Measurements from ENCODE around the gene EHD3. TPM values are rescaled to one million over a fixed set of nuclear protein-coding genes. Genes with fewer than 3 reads are reported as not detected.

EHD3 gene
- total and polyA plus RNA-seq, 2 of the 4 experiments (the other 2 are of a cell fraction), result 29.1 to 39.8 TPM

- no peak overlapping the region for H2AK9ac ChIP-seq (replicated peaks; ENCODE audit: low read depth, low read length, poor library complexity)
- intact Hi-C loops (cut with micrococcal nuclease), result no loop called here
Measured at GRCh38 chr2:31286230-31286629, 52.3 kb downstream of the EHD3 start.

More at GRCh38 chr2:31286230-31286629, 52.3 kb downstream of the EHD3 start:
- Histone ChIP-seq H3K9me3 (ENCODE audit: control insufficient read depth, insufficient read depth, low read length) (no peaks in the 10 kb centered on the region), H4K91ac (ENCODE audit: insufficient read depth, low read depth, low read length) (no peak overlapping the region; the same call in 1 of the 2 replicates), H2BK5ac (ENCODE audit: low read depth, low read length, poor library complexity, severe bottlenecking) (no peak overlapping the region), H3K27me3 (ENCODE audit: control insufficient read depth, insufficient read depth, low read length) (no peaks in the 10 kb centered on the region), H2BK20ac (ENCODE audit: low read depth, low read length) (peak overlapping the region; percentile 42; the same call in 1 of the 2 replicates), H3K27ac (ENCODE audit: insufficient read depth, low read length) (no peak overlapping the region), H3K36me3 (ENCODE audit: control insufficient read depth, insufficient read depth, low read length) (no peaks in the 10 kb centered on the region), H4K20me1 (ENCODE audit: insufficient read depth, low read length) (no peaks in the 10 kb centered on the region), H4K8ac (ENCODE audit: low read depth in 2 of 2, low read length in 2 of 2) (peak overlapping the region in 1 of 2 experiments; percentile 36; a peak in 1 of 4 replicates), H3K9me1 (ENCODE audit: insufficient read depth, low read length) (peaks cover 11% of the 10 kb centered on the region; the same call in 1 of the 2 replicates), H4K5ac (ENCODE audit: low read depth, low read length) (no peak overlapping the region), H3K4ac (ENCODE audit: low read depth, low read length) (no peak overlapping the region; the same call in 1 of the 2 replicates), H3K4me3 (ENCODE audit: insufficient read depth, low read depth, low read length) (no peak overlapping the region), H3K9ac (ENCODE audit: low read depth, low read length) (no peak overlapping the region), H3K4me2 (ENCODE audit: low read depth, low read length) (no peak overlapping the region), H3K4me1 (ENCODE audit: control insufficient read depth, insufficient read depth, low read length) (peaks cover 10% of the 10 kb centered on the region), H3K79me1 (ENCODE audit: low read depth in 1 of 2, low read length in 2 of 2) (no peaks in the 10 kb centered on the region), H3K23ac (ENCODE audit: low read depth, low read length) (no peak overlapping the region), H3K18ac (ENCODE audit: low read depth, low read length) (no peak overlapping the region), H2BK120ac (ENCODE audit: low read depth, low read length) (peak overlapping the region; percentile 77; the same call in 1 of the 2 replicates), H2AFZ (replicated peaks; ENCODE audit: low read length, poor library complexity) (no peak overlapping the region), H2BK15ac (ENCODE audit: low read depth, low read length) (no peak overlapping the region; the same call in 2 of the 3 replicates), H2AK5ac (ENCODE audit: low read depth, low read length) (no peak overlapping the region), H3K14ac (replicated peaks; ENCODE audit: low read depth, low read length) (peak overlapping the region; percentile 72; the same call in 1 of the 2 replicates), H3K56ac (ENCODE audit: extremely low read depth, insufficient read depth, low read length) (no peak overlapping the region)
- no TSS peak for BruUV-seq (replicated peaks)
- CTCF ChIA-PET, result interaction anchor here (0.7 kb wide), 2 partner anchors 12 to 196 kb away, joined by 3 read pairs; no protein-coding TSS in a partner anchor
- POLR2A ChIA-PET (ENCODE audit: unreplicated experiment), result interaction anchor here (0.6 kb wide), 1 partner anchor 16 kb away, joined by 5 read pairs; no protein-coding TSS in a partner anchor
- TF ChIP-seq USF2 (IDR thresholded peaks at IDR 0.05; ENCODE audit: low read depth, low read length) (no peak), BHLHE40 (IDR thresholded peaks at IDR 0.05; ENCODE audit: low read depth, low read length) (no peak), RAD21 (IDR thresholded peaks at IDR 0.05; ENCODE audit: low read length) (no peak), SMC3 (IDR thresholded peaks at IDR 0.05; ENCODE audit: low read depth, low read length) (no peak), ELK1 (IDR thresholded peaks at IDR 0.05; ENCODE audit: borderline replicate concordance, low read depth, low read length) (no peak), MAZ (IDR thresholded peaks at IDR 0.05; ENCODE audit: borderline replicate concordance, low read depth, low read length) (no peak), MAFK (IDR thresholded peaks at IDR 0.05; ENCODE audit: low read depth, low read length) (no peak), NFE2L2 (IDR thresholded peaks at IDR 0.05; ENCODE audit: low read depth, low read length) (no peak), RCOR1 (IDR thresholded peaks at IDR 0.05; ENCODE audit: insufficient replicate concordance, low read length) (no peak), CHD1 (IDR thresholded peaks at IDR 0.05; ENCODE audit: low read depth, low read length) (no peak), RFX5 (IDR thresholded peaks at IDR 0.05; ENCODE audit: low read depth, low read length) (no peak), MXI1 (IDR thresholded peaks at IDR 0.05; ENCODE audit: borderline replicate concordance, low read depth, low read length) (no peak), POLR2A (IDR thresholded peaks at IDR 0.05; ENCODE audit: low read depth, low read length) (no peak), CEBPB (IDR thresholded peaks at IDR 0.05; ENCODE audit: low read depth, low read length) (no peak), FOS (IDR thresholded peaks at IDR 0.05; ENCODE audit: low read depth, low read length) (no peak)
- TF ChIP-seq, protein P1, sequence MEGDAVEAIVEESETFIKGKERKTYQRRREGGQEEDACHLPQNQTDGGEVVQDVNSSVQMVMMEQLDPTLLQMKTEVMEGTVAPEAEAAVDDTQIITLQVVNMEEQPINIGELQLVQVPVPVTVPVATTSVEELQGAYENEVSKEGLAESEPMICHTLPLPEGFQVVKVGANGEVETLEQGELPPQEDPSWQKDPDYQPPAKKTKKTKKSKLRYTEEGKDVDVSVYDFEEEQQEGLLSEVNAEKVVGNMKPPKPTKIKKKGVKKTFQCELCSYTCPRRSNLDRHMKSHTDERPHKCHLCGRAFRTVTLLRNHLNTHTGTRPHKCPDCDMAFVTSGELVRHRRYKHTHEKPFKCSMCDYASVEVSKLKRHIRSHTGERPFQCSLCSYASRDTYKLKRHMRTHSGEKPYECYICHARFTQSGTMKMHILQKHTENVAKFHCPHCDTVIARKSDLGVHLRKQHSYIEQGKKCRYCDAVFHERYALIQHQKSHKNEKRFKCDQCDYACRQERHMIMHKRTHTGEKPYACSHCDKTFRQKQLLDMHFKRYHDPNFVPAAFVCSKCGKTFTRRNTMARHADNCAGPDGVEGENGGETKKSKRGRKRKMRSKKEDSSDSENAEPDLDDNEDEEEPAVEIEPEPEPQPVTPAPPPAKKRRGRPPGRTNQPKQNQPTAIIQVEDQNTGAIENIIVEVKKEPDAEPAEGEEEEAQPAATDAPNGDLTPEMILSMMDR (conservative IDR thresholded peaks at IDR 0.05; ENCODE audit: low read depth, low read length), result no peak
- dilution Hi-C loops (cut with HindIII; ENCODE audit: low sequenced_read_pairs, unreplicated experiment), result no loop called here
- in situ Hi-C loops (cut with MboI; ENCODE audit: low sequenced_read_pairs), result no loop called here
- DNase-seq (no peak), ATAC-seq (ENCODE audit: low read depth) (no peak)
- no CpG with 5 or more reads among the region's 4 CpGs for WGBS, 2 experiments (ENCODE audit: extremely low coverage in 2 of 2, insufficient read length in 1 of 2)
